ENCODE results near the gene LARGE1.

Gene LARGE1

DNA sequence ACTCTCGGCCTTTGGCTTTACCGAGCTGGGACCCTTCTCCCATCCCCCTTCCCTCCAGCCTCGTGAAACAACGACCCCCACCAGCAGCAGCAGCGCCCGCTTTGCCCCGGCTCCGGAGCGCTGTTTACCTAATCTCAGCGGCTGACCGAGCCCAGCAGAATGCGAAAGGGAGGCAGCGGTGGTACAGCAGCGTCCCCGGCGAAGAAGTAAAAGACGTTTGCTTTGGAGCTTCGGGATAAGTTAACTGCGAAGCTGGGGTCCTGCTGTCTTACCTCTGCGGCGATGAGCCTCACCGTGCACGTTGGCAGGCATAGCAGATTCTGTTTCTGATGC lies 2.0 kb upstream of the LARGE1 start:
- FAIRE-seq (no peak), DNase-seq (ENCODE audit: insufficient read length, low spot score) (no peak)

GRCh38 chr22:33921525-33922348 lies 1.5 kb upstream of the LARGE1 start:
- FAIRE-seq, result no peak
- DNase-seq (ENCODE audit: insufficient read length, low spot score), result no peak
- TF ChIP-seq CTCF (IDR thresholded peaks at IDR 0.05; ENCODE audit: insufficient read depth, missing control alignments), result no peak

More for the DNA sequence above, 2.0 kb upstream of the LARGE1 start:
- no peak for TF ChIP-seq CTCF (IDR thresholded peaks at IDR 0.05; ENCODE audit: insufficient read depth, missing control alignments)

DNA sequence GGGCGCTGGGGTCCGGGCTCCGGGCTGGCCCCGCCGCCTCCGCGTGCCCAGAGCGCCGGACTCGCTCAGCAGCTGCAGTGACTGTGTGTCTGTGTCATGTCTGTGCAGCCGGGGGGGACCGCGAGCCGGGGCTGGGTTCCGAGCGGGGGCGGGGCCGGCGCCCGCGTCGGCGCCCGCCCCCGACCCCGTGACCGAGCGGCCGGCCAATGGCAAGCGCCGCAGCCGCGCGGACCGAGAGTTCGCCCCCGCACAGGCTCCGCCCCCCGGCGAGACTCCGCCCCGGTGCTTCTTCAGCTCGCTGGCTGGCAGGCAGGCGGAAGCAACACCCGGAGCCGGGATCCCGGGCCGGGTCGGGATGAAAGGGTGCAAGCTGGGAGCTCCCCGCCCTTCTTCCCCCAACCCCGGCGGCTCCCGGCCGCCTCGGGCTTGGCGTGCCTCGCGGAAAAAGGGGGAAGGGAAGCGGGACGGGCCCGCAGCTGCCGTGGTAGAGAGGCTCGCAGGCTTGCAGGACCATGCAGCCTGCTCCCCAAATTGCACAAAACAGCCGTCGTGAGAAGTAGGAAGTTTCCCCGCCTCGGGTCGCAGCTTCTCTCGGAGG lies 750 bp upstream of the LARGE1 start:
- FAIRE-seq (no peak), DNase-seq (ENCODE audit: insufficient read length, low spot score) (no peak)
- TF ChIP-seq CTCF (IDR thresholded peaks at IDR 0.05; ENCODE audit: insufficient read depth, missing control alignments), result no peak

GRCh38 chr22:33919391-33920196 lies 682 bp downstream of the LARGE1 start:
- FAIRE-seq (no peak), DNase-seq (ENCODE audit: insufficient read length, low spot score) (no peak)
- no peak for TF ChIP-seq CTCF (IDR thresholded peaks at IDR 0.05; ENCODE audit: insufficient read depth, missing control alignments)

DNA sequence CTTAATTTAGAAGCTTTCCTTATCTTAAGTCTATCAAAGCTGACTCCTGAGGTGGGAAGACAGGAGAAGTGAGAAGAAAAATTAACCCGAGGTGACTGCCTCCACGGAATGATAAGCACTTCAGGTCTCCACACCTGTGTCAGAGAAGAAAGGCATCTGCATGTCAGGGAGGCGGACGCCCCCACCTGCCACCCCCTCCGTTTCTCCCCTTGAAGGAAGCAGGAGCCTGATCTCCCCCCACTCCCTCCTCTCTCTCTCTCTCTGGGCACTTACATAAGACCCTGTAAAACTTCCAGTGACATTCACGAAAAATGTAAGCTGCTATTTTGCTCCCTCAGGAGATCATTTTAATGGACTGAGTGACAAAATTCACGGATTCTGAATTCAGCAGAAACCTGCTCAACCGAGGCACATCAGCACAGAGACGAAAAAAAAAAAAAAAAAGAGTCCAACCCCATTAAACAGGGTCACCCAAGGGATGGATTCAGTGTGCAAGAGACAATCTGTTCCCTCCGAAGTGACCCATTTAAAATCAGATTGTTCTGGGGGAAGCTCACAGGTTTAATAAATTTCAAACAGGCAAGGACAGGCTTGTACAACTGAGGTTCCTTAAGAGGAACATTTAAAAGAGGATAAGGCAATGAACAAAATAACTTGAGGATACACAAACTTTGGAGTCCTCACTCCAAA lies 1.5 kb downstream of the LARGE1 start:
- DNase-seq (ENCODE audit: insufficient read length, low spot score) (no peak), FAIRE-seq (no peak)
- TF ChIP-seq CTCF (IDR thresholded peaks at IDR 0.05; ENCODE audit: insufficient read depth, missing control alignments), result no peak

DNA sequence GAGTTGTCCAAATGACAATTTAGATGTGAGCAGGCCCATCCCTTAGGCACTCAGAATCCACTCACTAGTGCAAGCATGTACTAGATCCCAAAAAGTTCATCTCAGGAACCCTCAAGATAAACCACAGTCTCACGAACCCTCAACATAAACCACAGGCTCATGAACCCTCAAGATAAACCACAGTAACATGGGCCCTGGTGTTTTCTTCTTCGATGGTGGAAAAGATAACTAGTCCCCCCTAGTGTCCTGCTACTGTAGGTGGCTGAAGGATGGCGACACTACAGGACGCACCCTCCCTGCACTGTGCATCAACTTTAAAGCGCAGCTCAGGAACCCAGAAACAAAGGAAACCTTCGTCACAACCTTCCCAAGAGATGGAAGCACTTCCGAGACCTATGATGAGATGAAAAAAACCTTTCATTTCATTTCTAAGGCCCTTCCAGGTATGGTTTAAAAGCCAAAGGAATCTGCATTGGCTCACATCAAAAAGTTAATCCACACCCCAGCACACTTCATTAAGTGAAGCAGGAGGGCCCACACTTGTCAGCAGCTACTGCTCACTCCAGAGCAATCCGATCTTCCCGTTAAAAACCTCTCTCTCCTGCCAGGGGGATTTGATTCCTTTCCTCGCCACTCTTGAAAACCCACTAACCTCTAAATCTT lies 2.4 kb downstream of the LARGE1 start:
- peak; percentile 27 for TF ChIP-seq CTCF (IDR thresholded peaks at IDR 0.05; ENCODE audit: insufficient read depth, missing control alignments)
- DNase-seq (ENCODE audit: insufficient read length, low spot score), result no peak
- FAIRE-seq, result no peak
